GM18858 (cell line): ENCODE results near the gene CMTM5.
"Not testable (repeated sequence)": the region's sequence is repeated elsewhere in the genome, so short reads cannot be mapped to it uniquely, and the experiment has no call there.

Experiments
- ATAC-seq: cut with Tn5 transposase; IDR thresholded peaks from one replicate; pipeline ENCODE4 v1.9.1; 2021; ENCODE audit not compliant: unreplicated experiment

CMTM5 gene

GRCh38 chr14:23396126-23396525, 19.3 kb downstream of the CMTM5 start:
- no peak for ATAC-seq

- ATAC-seq = no peak
Observed at GRCh38 chr14:23396781-23397407, 20.0 kb downstream of the CMTM5 start.

DNA sequence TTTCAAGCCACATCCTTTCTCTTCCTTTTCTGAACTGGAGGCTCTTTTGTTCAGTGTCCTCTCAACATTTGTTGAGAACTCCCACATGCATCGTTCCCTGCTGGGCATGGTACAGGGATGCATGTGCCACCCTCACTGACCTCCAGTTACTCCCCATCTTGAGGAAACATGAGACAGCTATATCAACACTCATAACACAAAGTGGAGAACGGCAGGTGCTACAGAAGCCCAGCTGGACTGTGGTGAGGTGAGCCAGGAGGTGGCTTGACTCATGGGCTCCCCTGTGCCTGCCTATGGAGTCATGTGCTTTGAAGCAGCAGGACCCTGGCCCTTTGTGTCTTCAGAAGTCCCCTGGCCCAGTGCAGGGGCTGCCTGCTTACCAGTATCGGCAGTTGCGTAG, 21.5 kb downstream of the CMTM5 start:
- ATAC-seq = no peak

DNA sequence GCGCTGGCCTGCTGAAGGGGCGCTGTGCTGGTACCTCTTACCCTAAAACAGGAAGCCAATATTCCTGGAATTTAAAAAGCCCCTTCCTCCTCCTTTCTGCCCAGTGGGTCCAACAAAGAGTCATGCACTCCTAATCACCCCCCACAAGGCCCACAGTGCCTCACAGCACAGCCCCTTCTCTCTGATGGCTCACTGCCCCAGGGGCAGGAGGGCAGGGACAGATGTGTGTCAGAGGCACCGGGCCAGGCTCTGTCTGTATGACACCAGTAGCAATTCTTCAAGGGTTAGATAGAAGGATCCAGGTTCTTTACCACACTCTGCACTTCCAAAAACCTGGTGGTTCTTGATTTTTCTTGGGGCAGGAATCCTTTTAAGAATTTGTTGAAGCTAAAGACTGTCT, 22.3 kb downstream of the CMTM5 start:
- ATAC-seq = no peak

DNA sequence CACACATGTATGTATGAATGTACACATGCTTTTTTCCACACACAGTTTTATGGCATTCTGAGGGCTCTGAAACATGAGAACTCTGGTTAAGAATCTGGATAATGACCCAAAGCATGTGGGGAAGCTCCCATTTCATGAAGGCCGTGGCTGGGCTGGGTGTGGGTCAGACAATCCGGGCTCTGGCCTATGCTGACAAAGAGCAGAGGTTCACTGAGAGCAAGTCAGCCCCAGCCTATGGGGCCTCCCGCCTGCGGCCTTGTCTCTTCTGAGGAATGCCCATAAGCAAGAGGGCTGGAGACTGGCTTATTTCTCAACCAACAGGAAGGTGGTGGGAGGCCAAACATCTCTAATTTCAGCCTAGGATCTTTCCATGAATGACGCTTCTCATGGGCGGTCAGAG, 22.7 kb downstream of the CMTM5 start:
- no peak for ATAC-seq

GRCh38 chr14:23400496-23401149, 23.8 kb downstream of the CMTM5 start:
- ATAC-seq = not testable (repeated sequence)

DNA sequence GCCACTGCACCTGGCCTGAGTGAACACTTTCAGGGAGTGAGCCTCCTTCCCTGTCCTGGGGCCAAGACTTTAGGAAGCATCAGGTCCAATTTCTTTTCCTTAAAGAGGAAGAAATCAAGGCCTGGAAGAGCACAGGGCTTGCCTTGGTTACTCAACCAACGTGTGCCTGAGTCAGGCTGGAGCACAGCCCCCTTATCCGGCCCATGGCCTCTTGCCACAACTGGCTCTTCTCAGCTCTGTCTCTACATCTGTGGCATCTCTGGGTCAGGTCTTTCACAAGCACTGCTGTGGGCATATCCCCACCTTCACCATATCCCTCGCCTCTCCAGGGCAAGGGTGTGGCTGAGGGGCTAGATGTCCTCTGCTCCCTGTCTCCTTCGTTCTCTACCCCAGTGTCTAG, 24.4 kb downstream of the CMTM5 start:
- no peak for ATAC-seq

DNA sequence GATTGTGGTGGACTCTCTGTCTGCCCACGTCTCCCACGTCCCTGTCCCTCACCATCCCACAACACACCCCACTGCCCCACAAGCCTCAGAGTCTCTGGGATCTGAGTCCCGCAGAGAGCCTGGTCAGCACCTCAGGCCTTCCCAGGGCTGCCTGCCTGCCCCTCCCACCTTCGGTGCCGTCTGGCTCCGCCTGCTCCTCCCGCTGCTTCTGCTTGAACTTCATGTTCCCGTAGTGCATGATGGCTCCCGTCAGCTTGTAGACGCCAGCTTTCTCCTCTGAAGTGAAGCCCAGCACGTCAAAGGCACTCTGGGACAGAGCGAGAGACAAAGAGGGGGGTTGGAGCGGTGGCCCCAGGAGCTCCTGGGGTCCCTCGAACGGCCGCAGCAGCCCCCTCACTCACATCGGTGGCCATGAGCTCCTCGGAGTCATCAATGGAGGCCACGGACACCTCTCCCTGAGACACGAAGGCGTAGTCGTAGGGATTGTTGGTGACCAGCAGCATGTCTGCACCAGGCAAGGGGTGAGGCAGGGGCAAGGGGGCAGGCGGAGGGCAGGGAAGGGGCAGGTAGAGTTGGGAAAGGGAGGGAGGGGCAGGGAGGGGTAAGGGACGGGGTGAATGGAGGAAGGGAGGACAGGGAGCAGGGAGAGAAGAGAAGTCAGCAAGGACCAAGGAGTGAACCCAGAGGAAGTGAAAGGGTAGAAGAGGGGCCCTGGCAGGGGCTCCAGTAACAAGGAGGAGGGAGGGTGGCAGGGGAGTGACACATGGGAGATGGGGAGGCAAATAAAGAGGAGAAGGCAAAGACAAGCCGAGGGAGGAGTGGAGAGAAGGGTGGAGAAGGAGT, 25.7 kb downstream of the CMTM5 start:
- no peak for ATAC-seq

DNA sequence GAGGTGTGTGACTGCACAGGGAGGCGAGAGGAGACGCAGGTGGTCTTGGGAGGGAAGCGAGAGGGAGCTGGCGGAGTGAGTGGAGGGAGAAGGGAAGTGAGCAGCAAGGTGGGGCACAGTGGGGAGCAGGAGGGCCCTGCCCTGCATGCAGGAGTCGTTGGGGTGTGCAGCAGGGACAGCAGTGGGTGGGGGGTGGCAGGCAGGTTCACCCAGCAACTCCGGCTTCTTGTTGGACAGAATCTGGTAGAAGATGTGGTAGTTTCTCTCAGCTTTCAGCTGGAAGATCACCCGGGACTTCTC, 26.2 kb downstream of the CMTM5 start:
- ATAC-seq = no peak

DNA sequence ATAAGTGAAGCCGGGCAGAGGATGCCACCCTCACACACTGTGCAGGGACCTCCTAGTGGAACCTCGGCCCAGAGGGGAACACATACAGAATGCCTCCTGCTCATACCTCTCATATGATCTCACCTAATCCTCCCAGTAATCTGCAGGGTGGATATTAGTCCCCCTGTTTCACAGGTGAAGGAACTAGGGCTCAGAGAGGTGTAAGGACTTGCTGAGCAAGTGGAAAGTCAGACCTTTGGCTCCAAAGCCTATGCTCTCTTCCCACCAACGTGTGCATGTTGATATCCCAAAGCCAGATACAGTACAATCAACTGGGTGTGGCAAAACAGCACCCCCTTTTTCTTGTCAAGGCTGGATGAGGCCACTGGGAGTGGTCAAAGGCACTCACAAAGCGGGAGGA, 27.1 kb downstream of the CMTM5 start:
- no peak for ATAC-seq

DNA sequence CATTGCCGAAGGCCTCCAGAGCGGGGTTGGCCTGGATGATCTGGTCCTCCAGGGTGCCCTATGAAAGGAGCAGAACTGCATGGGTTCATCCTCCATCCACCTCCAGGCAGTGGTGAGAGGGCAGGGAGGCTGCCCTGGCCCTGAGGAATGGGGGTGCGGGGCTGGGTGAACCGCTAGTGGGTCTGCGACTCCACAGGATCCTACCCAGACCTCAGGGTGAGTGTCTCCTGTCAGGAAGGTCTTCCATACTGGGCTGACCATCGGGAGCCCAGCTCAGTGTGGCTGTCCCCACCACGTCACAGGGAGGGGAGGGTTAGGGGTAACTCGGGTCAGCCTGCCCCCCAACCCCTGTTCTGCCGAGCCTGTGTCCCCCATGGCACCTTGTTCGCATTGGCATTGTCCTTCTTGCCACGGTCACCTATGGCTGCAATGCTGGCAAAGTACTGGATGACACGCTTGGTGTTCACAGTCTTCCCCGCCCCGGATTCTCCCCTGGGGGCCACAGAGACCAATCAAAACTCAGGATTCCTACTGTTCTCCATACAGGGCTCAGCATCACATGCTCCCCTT, 27.6 kb downstream of the CMTM5 start:
- no peak for ATAC-seq

DNA sequence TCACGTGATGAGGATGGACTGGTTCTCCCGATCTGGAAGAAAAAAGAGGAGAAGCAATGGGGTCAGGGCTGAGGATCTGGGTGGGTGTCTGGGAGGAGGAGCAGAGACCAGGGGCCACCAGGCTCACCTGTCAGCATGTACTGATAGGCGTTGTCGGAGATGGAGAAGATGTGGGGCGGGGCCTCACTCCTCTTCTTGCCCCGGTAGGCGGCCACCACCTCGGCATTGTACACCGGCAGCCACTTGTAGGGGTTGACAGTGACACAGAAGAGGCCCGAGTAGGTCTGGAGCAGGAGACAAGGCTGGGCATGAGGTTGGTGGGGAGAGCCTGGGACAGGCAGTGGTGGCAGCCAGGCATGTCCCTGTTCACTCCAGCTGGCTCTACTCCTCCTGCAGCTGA, 28.2 kb downstream of the CMTM5 start:
- ATAC-seq = no peak

GRCh38 chr14:23405516-23406025, 28.7 kb downstream of the CMTM5 start:
- ATAC-seq = no peak

DNA sequence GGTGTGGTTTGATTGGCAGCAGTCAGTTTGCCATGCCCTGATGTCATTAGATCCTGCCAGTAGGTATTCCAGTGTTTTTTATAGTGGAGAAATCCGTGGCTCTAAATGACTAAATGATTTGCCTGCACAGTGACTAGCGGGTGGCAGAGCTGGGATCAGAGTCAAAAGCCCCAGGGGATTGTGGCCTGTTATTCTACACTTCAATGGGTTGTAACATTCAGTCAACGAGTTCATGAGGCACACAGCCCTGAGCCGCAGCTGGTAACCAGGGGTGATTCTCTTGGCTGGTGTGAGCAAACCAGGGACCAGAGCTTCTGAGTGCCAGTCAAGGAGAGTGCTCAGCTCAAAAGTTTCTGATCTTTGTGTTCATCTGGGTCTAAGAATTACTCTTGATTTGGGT, 29.4 kb downstream of the CMTM5 start:
- peak; percentile 48 for ATAC-seq

DNA sequence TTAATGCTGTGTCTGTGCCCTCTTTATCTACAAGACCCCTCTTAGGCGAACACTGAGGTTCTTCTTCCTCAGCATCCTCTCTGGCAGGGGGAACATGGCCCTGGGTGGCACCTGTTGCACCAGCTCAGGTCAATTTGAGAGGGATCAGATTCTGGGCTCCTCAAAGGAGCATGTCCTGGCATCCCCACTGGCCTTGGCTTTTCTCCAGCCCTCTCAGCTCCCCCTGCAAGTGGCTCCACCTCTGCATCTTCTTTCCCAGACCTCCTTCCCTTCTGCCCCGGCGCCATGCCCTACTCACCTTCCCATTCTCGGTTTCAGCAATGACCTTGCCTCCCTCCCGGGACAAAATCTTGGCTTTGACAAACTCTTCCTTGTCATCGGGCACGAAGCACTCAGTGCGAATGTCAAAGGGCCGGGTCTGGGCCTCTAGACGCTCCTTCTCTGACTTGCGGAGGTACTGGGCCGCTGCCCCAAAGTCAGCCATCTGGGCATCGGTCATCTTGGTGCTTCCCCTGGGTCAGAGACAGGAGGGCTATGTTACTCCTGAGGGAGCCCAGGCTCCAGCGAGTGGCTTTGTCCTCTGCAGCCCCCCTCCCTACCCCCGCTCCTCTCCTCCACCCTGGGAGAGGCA, 30.0 kb downstream of the CMTM5 start:
- no peak for ATAC-seq

DNA sequence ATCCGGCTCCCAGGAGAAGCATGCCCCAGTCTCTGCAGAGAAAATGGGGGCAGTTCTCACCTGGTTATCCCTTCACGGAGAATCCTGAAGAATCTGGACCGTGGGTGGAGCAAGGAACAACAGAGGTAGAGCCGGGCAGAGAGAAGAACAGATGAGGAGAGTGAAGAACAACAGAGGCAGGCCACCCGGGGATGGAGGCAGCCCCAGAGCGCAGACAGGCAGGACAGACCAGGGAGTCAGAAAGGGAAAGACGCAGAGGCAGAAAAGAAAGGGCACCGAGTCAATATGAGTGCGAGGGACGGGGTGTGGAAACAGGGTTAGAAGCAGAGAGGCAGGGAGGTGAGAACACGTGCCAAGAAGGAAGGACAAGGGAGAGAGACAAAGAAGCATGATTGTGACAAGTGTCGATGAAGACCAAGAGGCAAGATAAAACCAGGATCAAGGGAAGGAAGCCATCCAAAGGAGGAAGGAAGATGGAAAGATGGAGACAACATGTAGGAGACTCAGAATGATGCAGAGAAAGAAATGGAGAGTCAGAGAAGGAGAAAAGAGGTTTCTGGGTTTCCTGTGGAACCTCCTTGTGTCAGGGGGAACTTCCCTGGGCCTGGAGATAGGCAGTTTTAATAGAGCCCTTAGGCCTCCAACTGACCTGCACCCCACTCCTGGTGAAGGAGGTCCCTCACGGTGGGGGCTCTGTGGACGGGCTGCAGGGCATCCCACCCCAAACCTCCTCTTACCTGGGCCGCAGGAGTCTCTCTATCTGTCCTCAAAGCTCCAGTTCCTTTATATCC, 30.9 kb downstream of the CMTM5 start, which contains the start of gene MYH6:
Gene MYH6 (minus strand): TSS at position 758 of the 791 bp plus-strand sequence. CDS start 1,050 bp downstream, outside the sequence.
- no peak for ATAC-seq

DNA sequence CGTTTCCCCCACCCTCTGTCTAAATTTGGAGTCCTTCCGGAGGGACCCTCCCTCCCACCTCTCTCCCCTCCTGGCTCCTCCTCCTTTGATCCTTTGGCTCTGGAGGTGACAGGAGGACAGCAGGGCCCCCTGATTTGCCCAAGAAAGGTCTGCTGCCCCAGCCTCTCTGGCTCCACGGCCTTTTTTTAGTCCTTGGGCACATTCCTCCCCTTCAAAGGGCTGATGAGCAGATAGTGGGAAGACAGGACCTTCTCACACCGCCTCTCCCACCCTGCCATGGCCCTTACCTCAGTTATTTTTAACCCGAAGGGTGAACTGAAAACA, 31.4 kb downstream of the CMTM5 start:
- ATAC-seq = no peak

DNA sequence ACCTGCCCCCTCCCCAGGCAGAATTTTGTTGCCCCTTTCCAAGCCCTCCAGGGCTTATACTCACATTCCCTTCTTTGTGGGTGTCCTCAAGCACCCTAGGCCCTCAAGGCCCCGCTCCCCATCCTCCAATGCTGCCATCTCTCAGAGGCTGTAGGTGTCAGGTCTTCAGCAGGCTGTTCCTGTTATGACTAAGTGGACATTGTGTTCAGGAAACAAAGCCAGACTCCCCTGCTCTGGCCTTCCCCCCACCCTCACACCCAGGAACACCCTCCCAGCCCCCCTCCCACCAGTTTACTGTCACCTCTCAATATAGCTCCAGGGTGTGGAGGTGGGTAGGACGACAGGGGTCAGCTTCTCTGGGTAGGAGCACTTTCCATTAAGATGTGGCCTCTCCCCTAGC, 32.6 kb downstream of the CMTM5 start:
- ATAC-seq = peak; percentile 42

GRCh38 chr14:23409966-23410635, 33.3 kb downstream of the CMTM5 start:
- ATAC-seq = no peak
